Measurements from ENCODE around the gene NPEPPS. TPM values are rescaled to one million over a fixed set of nuclear protein-coding genes. Genes with fewer than 3 reads are reported as not detected.
A peak's percentile ranks its signal among the peaks of the same experiment; 100 is the strongest.

NPEPPS gene
- total and polyA plus RNA-seq, 2 of the 13 experiments (the other 11 are each of a cell fraction or from before 2014, with no cell fraction given): 53.5 to 127 TPM

DNA sequence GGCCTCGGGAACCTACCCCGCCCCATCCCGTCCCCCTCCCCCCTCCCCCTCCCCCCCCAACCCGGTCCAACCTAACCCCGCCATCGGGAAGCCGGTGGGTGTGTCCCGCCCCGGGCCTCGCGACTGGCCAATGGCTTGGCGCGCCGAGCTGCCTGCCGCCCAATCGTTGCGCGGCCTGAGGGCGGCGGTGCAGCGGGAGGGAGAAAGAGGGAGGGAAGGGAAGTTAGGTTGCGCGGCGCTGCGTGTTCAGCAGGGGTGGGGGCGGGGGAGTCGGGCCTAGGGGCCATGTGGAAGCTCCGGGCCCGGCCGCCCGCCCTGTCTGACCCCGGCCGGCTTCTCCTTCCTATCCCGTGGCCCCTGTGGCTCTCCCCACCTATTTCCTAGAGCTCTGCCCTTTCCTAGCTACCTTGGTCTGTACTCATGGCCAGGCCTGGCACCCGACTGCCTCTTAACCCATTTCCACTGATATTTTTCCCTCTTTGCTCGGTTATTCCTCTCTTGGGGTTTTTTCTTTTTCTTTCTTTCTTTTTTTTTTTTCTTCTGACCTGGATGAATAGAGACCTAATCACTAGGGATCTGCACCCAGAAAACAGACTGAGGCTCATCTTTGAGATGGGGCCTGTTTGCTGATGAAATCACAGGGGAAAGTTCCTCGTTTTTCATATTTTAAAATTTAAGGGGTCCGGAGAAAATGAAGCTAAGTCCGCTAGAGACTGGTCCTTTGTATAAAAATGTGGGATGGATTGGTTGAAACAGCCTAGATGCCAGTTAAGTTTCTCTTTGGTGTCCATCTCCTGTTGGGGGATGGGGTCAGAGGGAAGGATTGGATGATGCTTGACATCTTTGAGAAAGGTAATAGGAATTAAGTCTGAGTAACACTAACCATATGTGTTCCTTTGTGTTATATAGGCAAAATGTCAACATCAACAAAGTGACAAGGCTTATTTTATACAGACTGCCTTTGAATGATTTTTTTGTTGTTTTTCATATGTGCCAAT lies 119.9 kb downstream of the NPEPPS start (continued):
- TF ChIP-seq NR2C2 (CRISPR knock-in tag; IDR thresholded peaks at IDR 0.05; ENCODE audit: borderline replicate concordance): peak; percentile 55
- 0 out of 2 replicates have a peak, but pooled peaks have one; percentile 2 for TF ChIP-seq GATAD2A (CRISPR knock-in tag; IDR thresholded peaks at IDR 0.05)
- TF ChIP-seq, protein P1, sequence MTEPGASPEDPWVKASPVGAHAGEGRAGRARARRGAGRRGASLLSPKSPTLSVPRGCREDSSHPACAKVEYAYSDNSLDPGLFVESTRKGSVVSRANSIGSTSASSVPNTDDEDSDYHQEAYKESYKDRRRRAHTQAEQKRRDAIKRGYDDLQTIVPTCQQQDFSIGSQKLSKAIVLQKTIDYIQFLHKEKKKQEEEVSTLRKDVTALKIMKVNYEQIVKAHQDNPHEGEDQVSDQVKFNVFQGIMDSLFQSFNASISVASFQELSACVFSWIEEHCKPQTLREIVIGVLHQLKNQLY (CRISPR knock-in tag; IDR thresholded peaks at IDR 0.05): peak; percentile 58; the same call in 1 of the 2 replicates
- TF ChIP-seq, protein P2, sequence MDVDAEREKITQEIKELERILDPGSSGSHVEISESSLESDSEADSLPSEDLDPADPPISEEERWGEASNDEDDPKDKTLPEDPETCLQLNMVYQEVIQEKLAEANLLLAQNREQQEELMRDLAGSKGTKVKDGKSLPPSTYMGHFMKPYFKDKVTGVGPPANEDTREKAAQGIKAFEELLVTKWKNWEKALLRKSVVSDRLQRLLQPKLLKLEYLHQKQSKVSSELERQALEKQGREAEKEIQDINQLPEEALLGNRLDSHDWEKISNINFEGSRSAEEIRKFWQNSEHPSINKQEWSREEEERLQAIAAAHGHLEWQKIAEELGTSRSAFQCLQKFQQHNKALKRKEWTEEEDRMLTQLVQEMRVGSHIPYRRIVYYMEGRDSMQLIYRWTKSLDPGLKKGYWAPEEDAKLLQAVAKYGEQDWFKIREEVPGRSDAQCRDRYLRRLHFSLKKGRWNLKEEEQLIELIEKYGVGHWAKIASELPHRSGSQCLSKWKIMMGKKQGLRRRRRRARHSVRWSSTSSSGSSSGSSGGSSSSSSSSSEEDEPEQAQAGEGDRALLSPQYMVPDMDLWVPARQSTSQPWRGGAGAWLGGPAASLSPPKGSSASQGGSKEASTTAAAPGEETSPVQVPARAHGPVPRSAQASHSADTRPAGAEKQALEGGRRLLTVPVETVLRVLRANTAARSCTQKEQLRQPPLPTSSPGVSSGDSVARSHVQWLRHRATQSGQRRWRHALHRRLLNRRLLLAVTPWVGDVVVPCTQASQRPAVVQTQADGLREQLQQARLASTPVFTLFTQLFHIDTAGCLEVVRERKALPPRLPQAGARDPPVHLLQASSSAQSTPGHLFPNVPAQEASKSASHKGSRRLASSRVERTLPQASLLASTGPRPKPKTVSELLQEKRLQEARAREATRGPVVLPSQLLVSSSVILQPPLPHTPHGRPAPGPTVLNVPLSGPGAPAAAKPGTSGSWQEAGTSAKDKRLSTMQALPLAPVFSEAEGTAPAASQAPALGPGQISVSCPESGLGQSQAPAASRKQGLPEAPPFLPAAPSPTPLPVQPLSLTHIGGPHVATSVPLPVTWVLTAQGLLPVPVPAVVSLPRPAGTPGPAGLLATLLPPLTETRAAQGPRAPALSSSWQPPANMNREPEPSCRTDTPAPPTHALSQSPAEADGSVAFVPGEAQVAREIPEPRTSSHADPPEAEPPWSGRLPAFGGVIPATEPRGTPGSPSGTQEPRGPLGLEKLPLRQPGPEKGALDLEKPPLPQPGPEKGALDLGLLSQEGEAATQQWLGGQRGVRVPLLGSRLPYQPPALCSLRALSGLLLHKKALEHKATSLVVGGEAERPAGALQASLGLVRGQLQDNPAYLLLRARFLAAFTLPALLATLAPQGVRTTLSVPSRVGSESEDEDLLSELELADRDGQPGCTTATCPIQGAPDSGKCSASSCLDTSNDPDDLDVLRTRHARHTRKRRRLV (CRISPR knock-in tag; IDR thresholded peaks at IDR 0.05): 0 out of 2 replicates have a peak, but pooled peaks have one; percentile 30
- TF ChIP-seq, protein P3, sequence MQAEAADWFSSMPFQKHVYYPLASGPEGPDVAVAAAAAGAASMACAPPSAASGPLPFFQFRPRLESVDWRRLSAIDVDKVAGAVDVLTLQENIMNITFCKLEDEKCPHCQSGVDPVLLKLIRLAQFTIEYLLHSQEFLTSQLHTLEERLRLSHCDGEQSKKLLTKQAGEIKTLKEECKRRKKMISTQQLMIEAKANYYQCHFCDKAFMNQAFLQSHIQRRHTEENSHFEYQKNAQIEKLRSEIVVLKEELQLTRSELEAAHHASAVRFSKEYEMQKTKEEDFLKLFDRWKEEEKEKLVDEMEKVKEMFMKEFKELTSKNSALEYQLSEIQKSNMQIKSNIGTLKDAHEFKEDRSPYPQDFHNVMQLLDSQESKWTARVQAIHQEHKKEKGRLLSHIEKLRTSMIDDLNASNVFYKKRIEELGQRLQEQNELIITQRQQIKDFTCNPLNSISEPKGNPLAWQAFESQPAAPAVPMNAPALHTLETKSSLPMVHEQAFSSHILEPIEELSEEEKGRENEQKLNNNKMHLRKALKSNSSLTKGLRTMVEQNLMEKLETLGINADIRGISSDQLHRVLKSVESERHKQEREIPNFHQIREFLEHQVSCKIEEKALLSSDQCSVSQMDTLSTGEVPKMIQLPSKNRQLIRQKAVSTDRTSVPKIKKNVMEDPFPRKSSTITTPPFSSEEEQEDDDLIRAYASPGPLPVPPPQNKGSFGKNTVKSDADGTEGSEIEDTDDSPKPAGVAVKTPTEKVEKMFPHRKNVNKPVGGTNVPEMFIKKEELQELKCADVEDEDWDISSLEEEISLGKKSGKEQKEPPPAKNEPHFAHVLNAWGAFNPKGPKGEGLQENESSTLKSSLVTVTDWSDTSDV (CRISPR knock-in tag; IDR thresholded peaks at IDR 0.05): no peak
- peak; percentile 74; the same call in 1 of the 2 replicates for TF ChIP-seq MIER3 (CRISPR knock-in tag; IDR thresholded peaks at IDR 0.05; ENCODE audit: borderline replicate concordance)
- TF ChIP-seq HCFC1 (IDR thresholded peaks at IDR 0.05; ENCODE audit: low read depth, low read length): no peak; the same call in 1 of the 2 replicates
- peak; percentile 61; the same call in 1 of the 2 replicates for TF ChIP-seq CREB1 (IDR thresholded peaks at IDR 0.05)
- peak; percentile 81 for TF ChIP-seq CREB1 (CRISPR knock-in tag; IDR thresholded peaks at IDR 0.05)
- peak; percentile 54; the same call in 1 of the 2 replicates for TF ChIP-seq KMT2A (CRISPR knock-in tag; IDR thresholded peaks at IDR 0.05)
- TF ChIP-seq ZNF572 (CRISPR knock-in tag; IDR thresholded peaks at IDR 0.05): 0 out of 2 replicates have a peak, but pooled peaks have one; percentile 45
- TF ChIP-seq ZNF264 (CRISPR knock-in tag; IDR thresholded peaks at IDR 0.05): 0 out of 2 replicates have a peak, but pooled peaks have one; percentile 42
- no peak for TF ChIP-seq MBNL3 (CRISPR knock-in tag; conservative IDR thresholded peaks at IDR 0.05)
- TF ChIP-seq, protein P4, sequence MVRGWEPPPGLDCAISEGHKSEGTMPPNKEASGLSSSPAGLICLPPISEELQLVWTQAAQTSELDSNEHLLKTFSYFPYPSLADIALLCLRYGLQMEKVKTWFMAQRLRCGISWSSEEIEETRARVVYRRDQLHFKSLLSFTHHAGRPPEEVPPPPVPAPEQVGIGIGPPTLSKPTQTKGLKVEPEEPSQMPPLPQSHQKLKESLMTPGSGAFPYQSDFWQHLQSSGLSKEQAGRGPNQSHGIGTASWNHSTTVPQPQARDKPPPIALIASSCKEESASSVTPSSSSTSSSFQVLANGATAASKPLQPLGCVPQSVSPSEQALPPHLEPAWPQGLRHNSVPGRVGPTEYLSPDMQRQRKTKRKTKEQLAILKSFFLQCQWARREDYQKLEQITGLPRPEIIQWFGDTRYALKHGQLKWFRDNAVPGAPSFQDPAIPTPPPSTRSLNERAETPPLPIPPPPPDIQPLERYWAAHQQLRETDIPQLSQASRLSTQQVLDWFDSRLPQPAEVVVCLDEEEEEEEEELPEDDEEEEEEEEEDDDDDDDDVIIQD (CRISPR knock-in tag; IDR thresholded peaks at IDR 0.05; ENCODE audit: low read depth): peak; percentile 72; the same call in 1 of the 2 replicates
- TF ChIP-seq NBN (conservative IDR thresholded peaks at IDR 0.05): no peak
- TF ChIP-seq, protein P5, sequence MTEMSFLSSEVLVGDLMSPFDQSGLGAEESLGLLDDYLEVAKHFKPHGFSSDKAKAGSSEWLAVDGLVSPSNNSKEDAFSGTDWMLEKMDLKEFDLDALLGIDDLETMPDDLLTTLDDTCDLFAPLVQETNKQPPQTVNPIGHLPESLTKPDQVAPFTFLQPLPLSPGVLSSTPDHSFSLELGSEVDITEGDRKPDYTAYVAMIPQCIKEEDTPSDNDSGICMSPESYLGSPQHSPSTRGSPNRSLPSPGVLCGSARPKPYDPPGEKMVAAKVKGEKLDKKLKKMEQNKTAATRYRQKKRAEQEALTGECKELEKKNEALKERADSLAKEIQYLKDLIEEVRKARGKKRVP (CRISPR knock-in tag; IDR thresholded peaks at IDR 0.05): 0 out of 4 replicates have a peak, but pooled peaks of 1 of the 2 experiments have one; percentile 28
- TF ChIP-seq BRD4 (CRISPR knock-in tag; IDR thresholded peaks at IDR 0.05): 0 out of 2 replicates have a peak, but pooled peaks have one; percentile 68
- peak; percentile 52; the same call in 1 of the 2 replicates for TF ChIP-seq KDM4B (CRISPR knock-in tag; IDR thresholded peaks at IDR 0.05)
